PC-9 (cell line): ENCODE results near the gene TMEM117. TPM values are rescaled to one million over a fixed set of nuclear protein-coding genes. Genes with fewer than 3 reads are reported as not detected.

Source experiments
- BruUV-seq: library from RNA; stranded (reverse); fragments of 400-500 nt; replicated peaks from 2 replicates; lab custom pipeline; 2021; lab: Mats Ljungman, UMichigan
- CTCF ChIA-PET: fragments of 300-600 bp; sonication (Branson Sonifier 250); formaldehyde crosslinking; loops from one replicate; lab custom pipeline; 2022; ENCODE audit warnings: antibody characterized with exemption; lab: Charles Lee
- POLR2A ChIA-PET: fragments of 300-600 bp; sonication (Branson Sonifier 250); formaldehyde crosslinking; loops from one replicate; lab custom pipeline; 2022; ENCODE audit warnings: antibody characterized with exemption; ENCODE audit not compliant: unreplicated experiment; lab: Charles Lee
- DNase-seq, 2 experiments: peaks; one replicate each; pipeline versions ENCODE4 v3.0.0 to v3.0.0-alpha.2; 2015 to 2022; ENCODE audit warnings: mixed read lengths in 1 of 2
- H2AFZ ChIP-seq: fragments of 200-600 bp; sonication (generic); 2 replicates; pipeline ENCODE4 v1.8.1; 2017; ENCODE audit warnings: antibody characterized with exemption
- H3F3A ChIP-seq: fragments of 200-600 bp; sonication (generic); 2 replicates; pipeline ENCODE4 v1.8.1; 2017; ENCODE audit warnings: antibody characterized with exemption, mild to moderate bottlenecking, low read depth; ENCODE audit not compliant: insufficient read depth
- H3K27ac ChIP-seq: fragments of 200-600 bp; sonication (generic); 2 replicates; pipeline ENCODE4 v1.6.1; 2016; ENCODE audit warnings: mixed run types
- H3K27me3 ChIP-seq: fragments of 200-600 bp; sonication (generic); 2 replicates; pipeline ENCODE4 v1.6.1; 2016; ENCODE audit warnings: low read depth, mixed run types; ENCODE audit not compliant: insufficient read depth
- H3K36me3 ChIP-seq: fragments of 200-600 bp; sonication (generic); 2 replicates; pipeline ENCODE4 v1.6.1; 2016; ENCODE audit warnings: low read depth, mixed run types
- H3K4me1 ChIP-seq: fragments of 200-600 bp; sonication (generic); replicated peaks from 2 replicates; pipeline ENCODE4 v1.6.1; 2016; ENCODE audit warnings: mixed run types; ENCODE audit not compliant: insufficient read depth
- H3K4me2 ChIP-seq: fragments of 200-600 bp; sonication (generic); 2 replicates; pipeline ENCODE4 v1.6.1; 2017; ENCODE audit warnings: mixed run types
- H3K4me3 ChIP-seq: fragments of 200-600 bp; sonication (generic); 2 replicates; pipeline ENCODE4 v1.6.1; 2016; ENCODE audit warnings: mixed run types
- H3K79me2 ChIP-seq: fragments of 200-600 bp; sonication (generic); 2 replicates; pipeline ENCODE4 v1.6.1; 2017; ENCODE audit warnings: low read depth, mixed run types
- H3K9me2 ChIP-seq: fragments of 200-600 bp; sonication (generic); 2 replicates; pipeline ENCODE4 v1.8.1; 2017; ENCODE audit warnings: mild to moderate bottlenecking; ENCODE audit not compliant: insufficient read depth
- H3K9me3 ChIP-seq: fragments of 200-600 bp; sonication (generic); 2 replicates; pipeline ENCODE4 v1.8.1; 2016; ENCODE audit warnings: low read depth; ENCODE audit not compliant: insufficient read depth
- H4K20me1 ChIP-seq: fragments of 200-600 bp; sonication (generic); 2 replicates; pipeline ENCODE4 v1.8.1; 2017; ENCODE audit not compliant: insufficient read depth
- CTCF ChIP-seq: fragments of 200-600 bp; sonication (generic); conservative IDR thresholded peaks from 2 replicates; pipeline ENCODE4 v1.6.1; 2017; ENCODE audit warnings: mixed run types, antibody characterized with exemption, mild to moderate bottlenecking, moderate library complexity
- EZH2 ChIP-seq: fragments of 200-600 bp; sonication (generic); IDR thresholded peaks from 2 replicates; pipeline ENCODE4 v1.8.0; 2017; ENCODE audit warnings: antibody characterized with exemption, low read depth
- intact Hi-C: fragments of 100-400 bp; cut with micrococcal nuclease; formaldehyde crosslinking; loops from one replicate; pipeline ENCODE4 v1.10.0; 2022; ENCODE audit not compliant: unreplicated experiment
- total RNA-seq: library from RNA; stranded (reverse); gene quantifications from 2 replicates; pipeline ENCODE4 v1.2.3, GENCODE V29; 2021

The TMEM117 gene
- total RNA-seq, 1 experiment from 2014 or later = 2.0 TPM

DNA sequence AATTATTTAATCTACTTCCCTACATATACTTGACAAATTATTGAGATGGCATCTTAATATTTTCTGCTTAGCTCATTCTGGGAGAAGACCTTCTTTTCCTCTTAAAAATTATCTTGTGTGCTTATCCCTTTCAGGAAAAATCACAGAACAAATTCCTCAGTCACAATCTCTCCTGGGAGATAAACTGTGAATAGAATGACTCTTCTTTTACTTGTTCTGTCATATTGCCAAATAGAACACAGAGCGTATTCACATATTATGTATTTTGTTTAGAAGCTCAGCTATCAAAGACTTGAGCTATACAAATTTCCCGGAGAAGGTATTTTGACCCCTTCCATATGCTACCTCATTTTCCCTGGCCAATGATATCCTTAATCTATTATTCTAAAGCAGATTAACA, 146.7 kb downstream of the TMEM117 start:
- Histone ChIP-seq H3K9me2 (no peaks in the 10 kb centered on the region), H4K20me1 (no peaks in the 10 kb centered on the region), H3K9me3 (no peaks in the 10 kb centered on the region), H3K4me1 (no peaks in the 10 kb centered on the region), H3K4me2 (no peak overlapping the region), H3K4me3 (no peak overlapping the region), H3F3A (no peaks in the 10 kb centered on the region; the same call in 1 of the 2 replicates), H3K27me3 (no peaks in the 10 kb centered on the region), H3K27ac (no peak overlapping the region), H3K36me3 (no peaks in the 10 kb centered on the region), H2AFZ (no peak overlapping the region), H3K79me2 (no peaks in the 10 kb centered on the region)
- ChIA-PET POLR2A (no interaction called here), CTCF (no interaction called here)
- intact Hi-C loops = no loop called here
- no peak for DNase-seq
- TF ChIP-seq EZH2 (no peak), CTCF (no peak)
- BruUV-seq = no TSS peak

- Histone ChIP-seq H3F3A (no peaks in the 10 kb centered on the region; the same call in 1 of the 2 replicates), H3K9me2 (no peaks in the 10 kb centered on the region), H4K20me1 (no peaks in the 10 kb centered on the region), H3K27me3 (no peaks in the 10 kb centered on the region), H2AFZ (no peak overlapping the region), H3K36me3 (no peaks in the 10 kb centered on the region), H3K4me3 (no peak overlapping the region), H3K27ac (no peak overlapping the region), H3K4me1 (peaks cover 4% of the 10 kb centered on the region; the same call in 1 of the 2 replicates), H3K79me2 (no peaks in the 10 kb centered on the region), H3K4me2 (peak overlapping the region; percentile 61; the same call in 1 of the 2 replicates), H3K9me3 (no peaks in the 10 kb centered on the region)
- no TSS peak for BruUV-seq
- no peak for TF ChIP-seq CTCF
- no peak for TF ChIP-seq EZH2
- intact Hi-C loops = no loop called here
- CTCF ChIA-PET = no interaction called here
- no peak for DNase-seq
- POLR2A ChIA-PET = no interaction called here
These were observed 153.1 kb downstream of the TMEM117 start for GRCh38 chr12:43988838-43989560.

DNA sequence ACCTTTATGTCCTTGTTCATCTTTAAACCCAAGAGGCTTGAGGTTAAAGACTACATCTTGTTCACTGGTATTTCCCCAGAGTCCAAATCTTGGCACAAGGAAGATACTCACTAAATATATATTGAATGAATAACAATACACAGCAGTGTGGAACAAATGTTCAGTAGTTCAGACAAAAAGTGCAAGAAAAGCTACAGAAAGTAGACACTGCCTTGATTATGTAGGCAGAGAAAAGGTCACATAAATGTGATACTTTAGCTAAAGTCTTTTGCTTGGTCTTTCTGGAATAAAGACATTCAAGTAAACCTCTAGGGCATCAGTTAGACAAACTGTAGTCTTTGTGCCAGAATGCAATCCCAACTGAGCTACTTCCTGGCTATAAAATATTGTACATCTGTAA, 157.0 kb downstream of the TMEM117 start:
- no peaks in the 10 kb centered on the region for H3K79me2 ChIP-seq
- ChIA-PET POLR2A (no interaction called here), CTCF (no interaction called here)
- no TSS peak for BruUV-seq
- no peaks in the 10 kb centered on the region for H3F3A ChIP-seq
- intact Hi-C loops = no loop called here
- H3K9me2 ChIP-seq = no peaks in the 10 kb centered on the region
- no peak for TF ChIP-seq CTCF
- no peak for TF ChIP-seq EZH2
- no peaks in the 10 kb centered on the region for H4K20me1 ChIP-seq
- no peak for DNase-seq
- no peak overlapping the region for H3K4me2 ChIP-seq
- no peaks in the 10 kb centered on the region for H3K36me3 ChIP-seq
- no peaks in the 10 kb centered on the region for H3K9me3 ChIP-seq
- no peak overlapping the region for H3K27ac ChIP-seq
- no peaks in the 10 kb centered on the region for H3K27me3 ChIP-seq
- peaks cover 4% of the 10 kb centered on the region; the same call in 1 of the 2 replicates for H3K4me1 ChIP-seq
- no peak overlapping the region for H2AFZ ChIP-seq
- no peak overlapping the region for H3K4me3 ChIP-seq
